Esophagus squamous epithelium (tissue), 4 donors: ENCODE results near the gene SRP68.
"Not testable (repeated sequence)": the region's sequence is repeated elsewhere in the genome, so short reads cannot be mapped to it uniquely, and the experiment has no call there.

Source experiments
- CTCF ChIP-seq, 6 experiments: fragments of 450-650 bp in 4 of 6; fragments of 200-600 bp in 2 of 6; sonication (generic) in 2 of 6; IDR thresholded peaks; one replicate each; pipeline ENCODE4 v1.5.1; 2016 to 2019; ENCODE audit warnings: antibody characterized with exemption in 6 of 6, mild to moderate bottlenecking in 4 of 6, moderate library complexity in 4 of 6
- POLR2A ChIP-seq, 4 donors: fragments of 450-650 bp; IDR thresholded peaks; one replicate each; pipeline ENCODE4 v1.6.1; 2017; ENCODE audit warnings: antibody characterized with exemption in 4 of 4, mild to moderate bottlenecking in 4 of 4, moderate library complexity in 3 of 4

- not testable (repeated sequence) for TF ChIP-seq CTCF, POLR2A (IDR thresholded peaks at IDR 0.05)
Observed at GRCh38 chr17:76044475-76045007, 27.8 kb downstream of the SRP68 start.
